GM19463 (cell line): ENCODE measurements around the gene PRKAG2.

Experiments used
- ATAC-seq: cut with Tn5 transposase; IDR thresholded peaks from one replicate; pipeline ENCODE4 v1.9.1; 2021; ENCODE audit warnings: mild to moderate bottlenecking, moderate library complexity; ENCODE audit not compliant: unreplicated experiment

PRKAG2 gene

DNA sequence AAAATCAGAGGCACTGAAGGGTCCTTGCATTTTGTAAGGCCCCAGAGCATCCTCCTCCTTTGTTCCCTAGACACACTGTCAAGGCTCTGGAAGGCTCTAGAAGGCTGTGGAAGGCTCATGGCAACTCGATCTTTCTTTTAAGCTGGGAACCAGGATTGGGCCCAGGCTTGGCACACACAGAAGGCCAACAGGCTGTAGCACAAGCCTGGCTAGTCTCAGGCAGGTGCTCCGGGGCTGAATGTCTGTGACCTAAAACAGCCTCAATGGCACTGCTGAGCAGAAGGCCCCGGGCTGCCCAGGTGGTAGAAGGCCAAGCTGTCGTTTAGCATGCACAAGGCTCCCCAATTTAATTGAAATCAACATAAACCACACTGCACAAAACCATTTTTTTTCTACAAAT lies 55.7 kb downstream of the PRKAG2 start:
- no peak for ATAC-seq

DNA sequence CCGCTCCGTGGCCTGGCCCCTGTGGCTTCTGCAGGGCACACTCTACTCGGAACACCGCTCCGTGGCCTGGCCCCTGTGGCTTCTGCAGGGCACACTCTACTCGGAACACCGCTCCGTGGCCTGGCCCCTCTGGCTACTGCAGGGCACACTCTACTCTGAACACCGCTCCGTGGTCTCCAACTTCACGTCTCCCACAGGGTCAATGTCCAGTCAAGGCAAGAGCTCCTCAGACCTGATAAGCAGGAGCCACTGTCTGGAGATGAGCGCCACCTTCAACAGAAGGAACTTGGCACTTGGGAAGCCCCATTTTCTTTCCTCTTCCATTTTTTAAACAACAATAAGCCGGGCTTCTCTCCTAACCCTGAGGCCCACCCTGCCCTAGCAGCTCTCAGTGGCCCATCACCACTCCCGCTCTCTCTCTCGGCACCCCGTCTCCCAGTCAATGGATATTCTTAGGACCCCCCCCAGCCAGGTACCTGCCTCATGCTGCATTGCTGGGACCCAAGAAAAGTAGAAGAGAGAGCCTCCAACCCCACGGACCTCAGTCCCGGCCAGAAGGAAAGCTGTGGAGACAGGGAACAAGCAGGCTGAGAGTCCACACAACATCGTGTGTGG lies 56.3 kb downstream of the PRKAG2 start:
- no peak for ATAC-seq

DNA sequence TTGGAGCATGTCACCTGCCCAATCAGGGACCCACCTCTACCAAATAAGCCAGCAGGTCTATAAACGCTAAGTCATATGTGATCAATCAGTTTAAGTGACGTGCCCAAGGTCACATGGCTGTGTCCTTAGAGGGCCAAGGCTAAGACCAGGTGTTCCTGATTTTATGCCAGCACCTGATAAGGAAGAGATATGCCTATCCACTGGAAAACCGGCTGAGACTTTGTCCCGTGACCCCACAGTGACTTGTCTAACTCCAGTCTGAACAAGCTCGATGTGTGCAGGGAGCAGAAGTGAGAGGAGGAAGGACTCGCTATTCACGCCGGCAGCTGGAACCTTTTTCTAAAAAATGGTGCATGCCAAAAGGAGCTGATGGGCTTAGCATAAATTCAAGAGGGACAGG lies 57.0 kb downstream of the PRKAG2 start:
- no peak for ATAC-seq

DNA sequence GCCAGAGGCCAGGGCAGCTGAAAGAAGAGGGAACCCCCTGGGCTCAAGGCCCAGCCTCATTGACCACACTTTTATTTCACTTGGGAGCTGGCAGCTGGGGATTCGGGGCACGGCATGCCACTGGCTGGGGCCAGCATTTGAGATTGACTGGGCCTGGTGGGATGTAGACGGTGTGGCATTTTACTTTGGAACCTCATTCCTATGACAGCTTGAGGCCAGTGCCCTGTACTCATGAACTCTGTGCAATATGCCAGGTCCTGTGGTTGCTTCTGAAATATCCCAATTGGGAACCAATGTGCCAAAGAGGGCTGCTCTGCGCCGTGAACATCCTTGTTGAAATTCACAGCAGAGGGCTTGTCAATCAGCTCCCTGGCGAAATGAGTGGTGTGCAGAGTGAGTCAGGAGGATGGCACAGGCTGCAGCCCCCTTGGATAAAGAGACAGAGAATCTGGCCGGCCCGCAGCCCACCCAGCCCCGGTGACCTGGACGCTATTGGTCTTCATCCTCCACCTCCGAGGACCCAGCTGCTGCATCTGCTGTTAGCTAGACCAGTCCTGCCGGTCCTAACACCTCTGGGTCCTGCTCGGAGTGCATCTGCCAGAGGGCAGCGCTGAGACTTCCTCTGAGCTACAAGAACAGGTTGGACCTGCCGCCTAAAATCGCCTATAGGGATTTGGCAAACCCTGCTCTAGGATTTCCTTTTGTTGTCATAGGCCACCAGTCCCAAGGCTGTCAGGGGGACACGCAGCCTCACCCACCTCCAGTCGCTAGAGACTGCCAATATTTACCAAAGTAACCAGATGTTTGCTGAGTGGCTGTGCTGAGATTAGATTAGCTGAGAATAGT lies 58.0 kb downstream of the PRKAG2 start:
- ATAC-seq, result no peak

DNA sequence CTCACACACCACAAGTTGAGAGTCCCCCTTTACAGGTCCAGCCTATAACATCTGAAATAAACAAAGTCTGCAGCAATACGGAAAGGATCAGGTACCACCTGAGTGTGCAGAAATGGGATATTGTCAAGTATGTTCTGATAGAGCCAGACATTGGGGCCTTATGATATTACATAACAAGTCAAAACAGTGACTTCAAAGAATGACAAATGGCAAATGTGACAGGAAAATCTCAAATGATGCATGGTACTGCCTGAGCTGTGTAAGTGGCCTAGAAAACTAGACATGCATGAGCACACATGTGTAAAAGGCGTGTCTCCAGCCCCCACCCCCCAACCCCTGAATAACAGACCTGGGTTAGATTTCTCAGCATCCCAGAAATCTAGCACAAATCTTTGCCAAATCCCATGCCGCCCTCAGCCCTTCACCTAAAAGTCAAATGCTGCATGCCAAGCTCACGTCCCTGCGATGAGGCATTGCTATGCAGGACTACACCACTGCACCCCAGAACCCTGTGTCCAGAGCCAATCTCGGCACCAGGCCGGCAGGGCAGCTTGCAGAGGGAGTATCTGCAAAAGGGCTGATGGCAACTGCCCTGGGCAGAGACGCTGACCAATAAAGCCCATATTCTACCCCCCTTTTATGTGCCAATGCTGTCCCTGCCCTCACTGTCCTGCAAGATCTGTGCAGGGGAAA lies 58.8 kb downstream of the PRKAG2 start:
- ATAC-seq, result no peak

DNA sequence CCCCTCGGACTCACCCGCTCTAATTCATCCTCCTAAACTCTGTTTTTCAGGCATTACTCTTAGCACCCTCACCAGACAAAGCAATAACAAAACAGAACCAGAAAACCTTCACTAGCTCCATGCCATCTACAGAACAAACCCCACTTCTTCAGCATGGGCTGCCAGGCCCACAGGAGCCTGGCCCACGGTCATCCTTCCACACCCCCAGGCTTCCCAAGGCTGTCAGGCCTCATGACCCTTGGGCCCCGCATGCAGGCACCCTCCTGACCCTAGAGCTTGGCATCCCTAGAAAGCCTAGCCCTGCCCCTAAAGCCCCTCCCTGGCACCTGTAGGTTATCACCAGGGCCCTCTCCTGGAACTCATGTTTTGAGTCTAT lies 59.6 kb downstream of the PRKAG2 start:
- no peak for ATAC-seq

DNA sequence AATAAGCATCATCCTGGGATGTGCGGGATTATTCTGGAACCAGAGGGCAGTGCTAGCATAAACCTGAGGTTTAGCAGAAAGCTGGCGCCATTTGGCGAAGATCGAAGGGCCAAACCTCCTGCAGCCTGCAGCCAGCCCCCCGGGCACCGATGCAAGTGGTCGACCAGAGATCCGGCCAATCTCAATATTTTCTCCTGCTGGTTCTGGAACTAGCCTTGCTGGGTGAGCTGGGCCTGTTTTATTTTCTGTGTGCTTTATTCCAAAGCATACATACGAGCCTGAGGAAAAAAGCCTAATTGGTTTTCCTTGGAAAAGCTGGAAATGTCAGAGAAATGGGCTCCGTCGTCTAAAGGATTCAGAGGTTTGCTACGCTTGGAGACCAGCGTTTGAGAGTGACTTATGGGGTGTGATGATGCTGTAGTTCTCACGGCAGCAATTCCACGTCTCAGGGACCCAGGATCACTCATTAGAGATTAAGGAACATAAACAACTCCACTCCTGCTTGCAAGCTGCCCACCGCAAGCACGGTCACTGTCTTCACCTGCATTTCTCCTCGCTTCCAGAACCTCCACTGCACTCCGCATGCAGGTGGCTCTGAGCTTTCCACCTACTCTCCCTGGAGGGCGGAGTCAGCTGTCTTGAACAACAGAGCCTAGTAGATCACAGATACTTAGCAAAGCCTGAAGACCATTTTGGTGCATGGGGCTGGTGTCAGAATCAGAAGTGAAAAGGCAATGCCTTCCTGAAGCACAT lies 60.2 kb downstream of the PRKAG2 start:
- no peak for ATAC-seq

DNA sequence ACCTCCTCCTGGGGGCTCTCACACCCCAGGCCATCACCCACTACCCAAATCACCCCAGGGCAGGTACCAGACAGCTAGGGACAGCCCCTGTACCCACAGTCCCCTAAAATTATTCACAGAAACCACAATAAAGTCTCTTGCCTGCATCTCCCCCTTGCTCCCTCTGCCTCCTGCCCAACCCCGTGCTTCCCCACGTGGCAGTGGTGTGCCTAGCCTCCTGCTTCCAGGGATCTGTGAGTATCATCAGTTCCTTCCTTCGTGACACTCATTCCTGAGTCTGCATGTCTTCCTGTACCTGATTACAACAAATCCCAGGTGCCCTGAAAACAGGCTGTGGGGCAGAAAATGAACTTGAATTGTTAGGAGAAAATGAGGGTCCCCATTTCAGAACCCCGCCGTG lies 61.5 kb downstream of the PRKAG2 start:
- no peak for ATAC-seq

DNA sequence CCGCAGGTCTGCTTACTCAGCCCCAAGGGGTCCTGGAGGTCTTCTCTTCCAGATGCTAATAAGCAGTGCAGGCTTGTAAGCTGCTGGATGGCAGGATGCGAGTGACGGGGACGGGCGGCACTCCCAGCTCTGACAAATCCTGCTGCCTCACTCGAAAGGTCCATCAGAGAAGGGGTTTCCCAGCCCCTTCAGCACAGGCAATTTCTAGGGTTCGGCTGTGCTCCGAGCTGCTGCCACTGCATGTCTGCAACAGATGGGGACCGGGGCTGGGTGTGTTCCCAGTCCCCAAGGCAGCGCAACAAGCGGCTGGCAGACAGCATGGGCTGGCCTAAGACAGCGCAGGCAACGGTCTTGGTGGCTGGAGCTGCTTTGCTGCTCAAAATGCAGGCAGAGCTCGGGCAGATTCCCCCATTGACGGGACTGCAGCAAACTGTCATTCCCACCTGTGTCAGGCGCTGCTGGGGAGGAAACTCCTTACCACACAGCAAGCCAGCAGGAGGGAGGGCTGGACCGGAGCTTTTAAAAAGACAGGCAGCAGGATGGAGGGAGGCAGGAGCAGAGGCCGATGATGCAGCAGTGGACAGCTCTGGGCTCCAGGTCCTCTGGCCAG lies 62.4 kb downstream of the PRKAG2 start:
- ATAC-seq, result no peak

DNA sequence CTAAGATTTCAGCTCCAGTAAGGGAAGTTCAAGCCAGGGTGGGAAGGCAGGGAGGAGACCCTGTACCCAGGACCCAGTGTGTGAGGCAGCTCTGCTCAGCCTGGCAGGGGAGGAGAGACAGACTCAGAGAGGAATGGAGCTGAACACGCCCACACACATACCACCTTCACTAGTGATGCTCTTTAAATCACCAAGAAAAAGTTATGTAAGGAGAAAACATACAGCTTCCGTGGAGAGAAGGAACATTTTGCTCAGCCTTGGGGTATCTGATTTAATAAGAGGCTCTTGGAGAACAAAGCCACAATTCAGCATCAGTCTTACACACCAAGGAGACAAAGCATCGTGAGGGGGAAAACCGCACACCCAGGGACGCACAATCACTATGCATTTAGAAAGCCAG lies 62.9 kb downstream of the PRKAG2 start:
- ATAC-seq, result no peak

DNA sequence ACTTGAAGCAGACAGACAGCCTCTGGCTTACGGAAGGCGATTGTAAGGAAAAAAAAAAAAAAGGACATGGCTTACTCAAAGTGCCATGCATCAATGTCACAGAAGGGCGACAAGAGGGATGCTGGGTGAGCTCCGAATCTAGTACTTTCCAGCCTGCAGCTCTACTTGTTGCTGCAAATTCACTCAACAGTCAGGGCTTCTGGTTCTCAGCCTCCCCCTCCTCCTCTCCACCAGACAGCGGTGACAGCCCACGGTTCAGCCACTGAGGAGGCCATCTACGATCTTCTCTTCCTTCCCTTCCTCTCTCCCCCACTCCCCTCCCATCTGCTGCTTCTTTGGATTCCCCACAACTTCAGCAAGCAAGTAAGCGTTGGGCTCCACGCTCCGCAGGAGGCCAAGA lies 63.5 kb downstream of the PRKAG2 start:
- no peak for ATAC-seq

DNA sequence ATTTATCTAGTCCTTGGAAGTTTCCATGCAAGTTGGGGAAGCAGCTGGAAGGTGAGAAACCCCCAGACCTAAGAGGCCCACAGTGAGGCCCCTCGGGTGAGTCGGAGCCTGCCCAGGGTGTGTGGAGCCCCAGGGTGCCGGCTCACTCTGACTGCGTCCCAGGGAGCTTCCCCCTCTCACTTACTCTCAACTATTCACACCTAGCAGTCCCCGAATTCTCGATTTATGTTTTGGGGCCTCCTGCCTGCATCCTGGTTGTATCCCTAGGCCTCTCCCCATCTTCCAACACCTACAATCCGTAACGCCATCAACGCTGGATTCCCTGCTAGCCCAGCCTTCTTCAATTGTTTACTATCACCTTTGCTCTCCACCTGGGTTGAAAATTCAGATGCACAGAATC lies 63.9 kb downstream of the PRKAG2 start:
- no peak for ATAC-seq

DNA sequence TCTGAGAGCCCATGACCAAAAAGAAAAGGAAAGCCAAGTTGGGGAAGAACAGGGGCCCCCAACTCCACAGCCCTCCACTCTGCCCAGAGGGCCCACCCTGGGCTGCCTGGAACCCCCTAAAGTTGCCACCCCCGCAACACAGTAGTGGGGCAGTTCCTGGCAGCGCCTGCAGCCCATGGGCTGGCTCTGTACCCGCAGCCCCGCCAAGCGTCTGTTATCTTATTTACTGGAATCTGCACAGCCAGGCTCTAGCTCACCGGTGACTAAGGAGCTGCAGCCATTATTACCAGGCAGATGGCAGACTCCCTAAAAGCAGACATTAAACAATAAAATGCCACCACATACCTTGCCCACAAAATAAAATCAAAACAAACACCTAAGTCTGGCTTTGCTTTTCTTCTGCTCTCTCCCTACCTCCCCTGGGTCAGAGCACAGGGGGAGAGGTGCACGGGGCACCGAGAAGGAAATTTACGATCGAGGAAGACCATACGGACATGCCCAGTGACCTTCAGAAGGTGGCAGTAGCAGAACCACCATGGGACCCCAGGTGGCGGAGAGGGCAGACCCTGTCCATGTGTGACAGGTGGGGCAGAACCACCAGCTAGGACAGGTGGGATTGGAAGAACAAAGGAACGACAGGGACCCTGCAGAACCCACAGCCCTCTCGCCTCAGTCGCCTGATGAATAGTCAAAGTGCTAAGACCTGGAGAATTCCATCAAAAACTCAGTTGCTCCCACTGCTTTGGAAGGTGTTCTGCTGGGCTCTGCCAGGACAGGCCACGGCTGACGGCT lies 66.3 kb downstream of the PRKAG2 start:
- no peak for ATAC-seq

DNA sequence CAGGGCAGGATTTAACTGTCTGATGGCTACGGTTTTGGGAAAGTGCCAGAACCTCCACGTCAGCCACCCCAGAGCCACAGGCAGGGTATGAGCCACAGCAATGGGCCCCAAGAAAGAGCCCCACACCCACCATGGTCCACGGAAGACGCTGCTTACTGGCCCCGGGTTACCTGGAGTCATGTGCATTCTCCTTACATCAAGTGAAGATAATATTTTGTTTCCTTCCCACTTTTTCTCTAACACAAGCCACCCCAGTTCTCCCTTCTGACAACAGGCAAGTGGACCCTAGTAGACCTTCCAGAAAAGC lies 67.1 kb downstream of the PRKAG2 start:
- ATAC-seq, result no peak

DNA sequence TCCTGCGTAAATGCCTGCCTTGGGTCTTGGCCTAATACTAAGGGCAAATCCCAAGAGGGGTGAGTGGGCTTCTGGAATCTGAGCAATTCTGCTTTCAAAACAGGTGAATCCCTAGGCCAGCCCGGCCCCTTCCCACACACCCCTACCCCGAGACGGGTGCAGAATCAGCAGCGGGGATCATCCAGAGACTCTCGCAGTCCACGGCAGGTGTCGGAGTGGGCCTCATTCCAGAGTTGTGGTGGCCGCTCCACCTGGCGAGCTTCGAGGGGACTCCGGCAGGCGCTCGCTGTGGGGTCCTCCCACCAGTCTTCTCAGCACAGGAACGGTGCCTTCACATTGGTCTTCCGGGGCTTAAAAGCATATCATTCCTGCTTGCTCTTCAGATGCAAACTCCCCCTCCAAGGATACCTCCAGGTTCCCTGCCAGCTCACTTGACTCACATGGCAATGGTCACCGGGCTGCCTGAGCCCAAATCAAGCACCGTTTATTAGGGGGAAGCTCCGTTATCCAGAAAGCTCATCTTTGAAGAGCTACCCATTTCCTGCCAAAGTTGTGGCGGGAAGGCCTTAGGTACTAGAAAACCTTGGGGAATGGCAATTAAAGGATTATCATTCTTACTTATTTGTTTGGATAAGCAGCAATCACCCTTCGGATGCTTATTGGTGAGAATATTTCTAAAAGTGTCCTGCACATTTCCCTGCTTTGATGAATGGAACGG lies 67.6 kb downstream of the PRKAG2 start:
- ATAC-seq, result no peak

DNA sequence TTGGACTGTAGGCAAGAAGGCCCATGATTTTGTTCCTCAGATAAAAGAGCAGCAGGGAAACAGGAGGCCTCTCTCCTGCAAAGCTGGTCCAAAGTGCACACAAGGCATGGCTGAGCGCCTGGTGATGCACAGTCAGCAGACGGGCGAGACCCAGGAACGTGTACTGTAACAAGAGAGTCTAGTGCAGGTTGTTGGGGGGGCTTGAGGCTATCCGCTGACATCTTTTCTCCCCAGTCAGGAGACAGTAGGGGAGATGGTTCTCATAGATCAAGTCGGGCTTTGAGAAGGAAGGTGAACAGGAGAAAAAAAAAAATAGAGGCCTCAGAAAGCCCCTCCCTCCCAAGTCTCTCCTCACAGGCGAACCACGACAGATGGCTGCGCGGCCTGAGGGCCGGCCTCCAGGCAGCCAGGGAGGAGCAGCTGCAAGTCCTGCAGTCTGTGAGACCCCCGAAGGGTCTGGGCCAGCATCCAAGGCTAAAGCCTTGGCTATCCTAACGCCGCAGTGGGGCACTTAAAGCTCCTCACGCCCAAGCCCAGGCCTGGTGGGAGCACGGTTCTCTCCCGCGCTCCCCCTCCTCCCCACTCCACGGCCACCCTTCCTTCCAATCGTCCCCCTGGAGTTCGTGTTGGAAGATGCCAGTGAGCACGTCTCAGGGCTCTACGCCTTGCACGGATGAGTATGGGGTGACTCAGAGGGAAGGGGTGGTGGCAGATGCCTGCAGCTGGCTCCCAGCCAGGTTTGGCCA lies 68.3 kb downstream of the PRKAG2 start:
- ATAC-seq, result no peak

DNA sequence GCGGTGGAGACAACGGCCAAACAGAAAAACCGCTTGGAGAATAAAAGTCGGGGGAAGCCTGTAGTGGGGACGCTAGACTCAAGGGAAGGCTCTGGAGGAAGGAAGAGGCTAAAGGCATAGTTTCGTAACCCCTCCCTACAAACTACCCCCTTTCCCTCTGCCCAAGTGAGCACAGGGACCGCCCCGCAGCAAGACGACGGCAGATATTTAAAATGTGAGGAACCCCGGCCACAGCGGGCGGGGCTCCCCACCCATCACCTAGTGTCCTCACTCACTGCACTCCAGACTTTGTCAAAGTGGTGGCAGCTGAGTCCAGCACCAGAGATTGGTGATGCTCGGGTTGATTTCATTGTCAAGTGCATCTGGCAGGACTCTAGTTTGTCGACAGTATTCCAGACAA lies 69.1 kb downstream of the PRKAG2 start:
- no peak for ATAC-seq

DNA sequence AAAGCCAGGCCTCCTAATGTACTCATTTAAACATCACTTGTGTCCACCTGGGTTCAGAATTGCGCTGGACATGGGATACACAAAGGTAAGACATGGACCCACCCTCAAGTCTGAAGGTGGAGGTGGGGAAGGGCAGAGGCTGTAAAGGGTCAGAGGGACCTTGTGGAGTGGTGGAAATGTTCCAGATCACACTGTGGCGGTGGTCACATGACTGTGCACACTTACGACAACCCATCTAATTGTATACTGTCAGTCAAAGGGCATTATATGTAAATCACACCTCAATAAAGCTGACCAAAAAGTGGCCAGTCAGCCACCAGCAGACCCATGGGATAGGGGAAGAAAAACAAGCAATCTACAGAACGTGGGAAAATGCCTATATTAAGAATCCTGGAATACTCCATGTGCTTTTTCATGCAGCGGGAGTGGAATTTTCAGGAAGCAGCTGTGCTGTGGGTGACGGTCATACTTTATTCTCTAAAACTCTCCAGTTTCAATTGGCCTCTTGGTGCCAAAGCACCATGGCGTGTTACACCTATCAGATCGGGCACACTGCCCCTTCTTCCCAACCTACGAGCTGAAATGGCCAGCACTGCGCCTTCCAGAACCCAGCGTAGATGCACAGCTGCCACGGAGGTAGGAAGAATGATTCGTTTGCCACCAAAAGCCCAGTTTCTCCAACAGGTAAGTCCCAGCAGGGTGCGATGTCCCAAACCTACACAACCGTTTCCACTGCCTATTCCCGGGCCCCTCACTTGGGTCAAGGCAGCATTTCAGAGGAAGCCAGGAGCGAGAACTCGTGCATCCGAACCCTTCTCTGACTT lies 69.8 kb downstream of the PRKAG2 start:
- no peak for ATAC-seq
